Measurements from ENCODE around the gene SLC37A1.

Gene SLC37A1

GRCh38 chr21:42591170-42591869 is 77.7 kb downstream of the SLC37A1 start:
- no peak overlapping the region for H3K4me3 ChIP-seq (ENCODE audit: low read depth, low read length)

GRCh38 chr21:42592156-42592820 is 78.6 kb downstream of the SLC37A1 start:
- H3K4me3 ChIP-seq (ENCODE audit: low read depth, low read length), result no peak overlapping the region

- no peak overlapping the region for H3K4me3 ChIP-seq (ENCODE audit: low read depth, low read length)
These were observed 79.6 kb downstream of the SLC37A1 start for GRCh38 chr21:42593007-42593814.

- H3K4me3 ChIP-seq (ENCODE audit: low read depth, low read length), result no peak overlapping the region
These were observed 81.1 kb downstream of the SLC37A1 start for GRCh38 chr21:42594616-42595282.

DNA sequence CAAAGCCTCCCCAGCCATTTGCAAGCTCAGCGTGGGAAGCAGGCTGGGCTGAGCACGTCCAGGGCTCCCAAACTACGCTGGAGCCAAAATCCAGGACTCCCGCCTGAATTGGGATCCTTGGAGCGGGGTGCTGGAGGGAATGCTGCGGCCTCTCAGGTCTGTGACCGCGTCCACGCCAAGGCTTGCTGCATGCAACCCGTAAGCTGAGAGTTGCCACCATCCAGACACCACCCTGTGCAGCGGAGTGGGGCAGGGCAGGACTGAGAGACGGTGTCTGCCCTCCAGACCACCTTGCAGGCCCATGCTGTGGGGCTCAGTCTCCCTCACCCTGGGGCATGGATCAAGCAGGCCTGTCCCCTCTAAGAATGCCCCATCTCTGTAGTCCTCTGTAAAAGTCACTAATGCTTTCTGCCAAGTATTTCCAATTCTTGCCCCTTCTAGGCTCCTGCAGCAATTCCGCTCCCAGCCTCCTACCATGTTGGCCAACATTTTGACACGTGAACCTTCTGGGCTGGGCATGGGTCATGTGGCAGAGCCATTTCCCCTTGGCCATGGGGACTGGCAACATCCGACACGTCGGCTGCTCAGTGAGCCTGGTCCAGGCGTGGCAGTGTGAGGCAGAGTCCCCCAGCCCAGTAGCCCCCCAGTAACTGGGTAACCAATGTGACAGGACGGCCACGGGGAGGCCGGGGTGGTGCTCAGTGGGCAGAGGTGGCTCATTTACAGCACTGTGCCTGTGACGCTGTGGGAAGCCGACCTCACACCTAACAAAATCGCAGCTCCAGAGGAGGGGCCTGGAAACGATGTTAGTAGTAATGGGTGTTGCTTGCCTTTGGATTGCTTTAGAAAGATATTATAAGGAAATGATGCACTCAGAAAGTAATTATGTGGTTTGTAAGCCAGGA is 81.9 kb downstream of the SLC37A1 start:
- no peak overlapping the region for H3K4me3 ChIP-seq (ENCODE audit: low read depth, low read length)

GRCh38 chr21:42596657-42597056 is 83.0 kb downstream of the SLC37A1 start:
- H3K4me3 ChIP-seq (ENCODE audit: low read depth, low read length), result no peak overlapping the region

DNA sequence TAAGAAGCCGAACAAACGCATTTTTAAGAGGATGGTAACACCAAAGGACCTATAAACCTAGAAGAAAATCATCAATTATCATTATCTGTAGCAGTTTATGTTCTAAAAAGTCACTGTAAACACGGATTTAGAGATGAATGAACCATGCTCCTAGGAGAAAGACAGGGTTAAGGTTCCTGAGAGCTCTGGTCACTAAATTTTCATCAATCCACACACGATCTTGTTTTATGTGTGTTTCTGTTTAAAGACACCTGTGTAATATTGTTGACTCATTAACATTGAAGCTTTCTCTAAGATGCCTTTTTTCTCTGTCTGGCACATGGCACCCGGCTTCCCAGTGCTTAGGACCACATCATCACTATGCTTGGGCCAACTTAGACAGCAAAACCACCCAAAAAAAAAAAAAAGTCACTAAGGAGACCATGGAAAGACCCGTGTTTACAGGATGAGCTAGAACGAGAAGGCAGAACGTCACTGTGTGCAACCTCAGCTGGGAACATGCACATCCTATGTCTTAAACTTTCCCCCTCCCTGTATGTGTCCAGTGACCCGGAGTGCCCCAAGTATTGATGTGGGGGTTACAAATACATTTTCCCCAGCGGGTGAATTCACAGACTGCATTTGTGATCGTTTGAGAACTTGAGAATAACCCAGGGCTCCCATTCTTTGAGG is 84.0 kb downstream of the SLC37A1 start:
- no peak overlapping the region for H3K4me3 ChIP-seq (ENCODE audit: low read depth, low read length)

- no peak overlapping the region for H3K4me3 ChIP-seq (ENCODE audit: low read depth, low read length)
These were observed 84.6 kb downstream of the SLC37A1 start for GRCh38 chr21:42598159-42598735.

DNA sequence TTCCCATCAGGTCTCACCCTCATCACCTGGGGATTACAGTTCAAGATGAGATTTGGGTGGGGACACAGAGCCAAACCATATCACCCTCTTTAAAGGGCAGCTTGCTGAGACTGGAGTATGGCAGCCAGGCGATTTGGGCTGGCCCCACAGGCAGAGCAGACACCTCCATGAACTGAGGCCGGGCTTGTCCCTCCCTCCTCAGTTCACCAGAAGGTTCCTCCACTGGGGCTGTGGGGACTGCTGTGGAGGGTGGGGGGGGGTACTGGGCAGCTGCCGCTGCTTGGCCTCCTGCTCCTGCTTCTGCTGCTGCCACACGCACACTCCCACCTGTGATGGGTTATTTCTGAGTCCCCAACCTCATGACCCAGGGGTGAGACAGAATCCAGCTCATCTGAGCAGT is 85.8 kb downstream of the SLC37A1 start:
- no peak overlapping the region for H3K4me3 ChIP-seq (ENCODE audit: low read depth, low read length)

DNA sequence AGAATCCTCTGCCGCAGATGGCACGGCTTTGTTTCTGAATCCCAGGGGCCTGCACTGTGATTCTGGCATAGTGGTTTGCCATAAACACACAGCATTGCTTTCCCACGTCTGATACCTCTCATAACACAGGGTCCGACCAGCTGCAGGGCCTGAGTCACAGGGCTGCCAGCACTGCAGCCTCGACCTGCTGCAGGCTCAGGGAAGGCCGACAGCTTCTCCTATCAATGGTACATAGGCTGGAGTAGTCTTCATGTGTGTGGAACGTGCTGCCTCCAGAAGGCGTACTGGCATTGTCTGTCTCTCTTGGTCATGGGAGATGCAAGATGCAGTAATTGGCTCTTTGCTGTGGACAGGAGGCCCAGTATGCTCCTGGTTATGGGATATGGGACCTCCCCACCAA is 86.3 kb downstream of the SLC37A1 start:
- H3K4me3 ChIP-seq (ENCODE audit: low read depth, low read length), result no peak overlapping the region

DNA sequence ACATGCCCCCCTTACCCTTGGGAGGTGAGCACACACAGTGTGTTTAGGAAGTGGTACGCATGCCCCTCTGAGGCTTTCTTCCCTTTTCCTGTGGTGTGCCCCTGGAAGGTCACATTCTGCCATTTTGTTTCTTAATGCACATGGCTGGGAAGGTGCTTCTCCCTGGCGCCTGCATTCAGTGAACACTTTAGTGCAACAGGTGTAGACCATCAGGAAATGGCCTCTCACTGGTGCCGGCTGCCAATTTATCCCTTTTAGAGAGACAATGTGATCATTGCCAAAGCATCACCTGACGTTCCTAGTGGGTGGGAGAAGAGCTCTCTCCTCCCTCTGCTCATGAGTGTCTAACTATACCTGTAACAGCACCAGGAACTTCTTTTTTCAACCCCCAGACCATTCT is 88.0 kb downstream of the SLC37A1 start:
- no peak overlapping the region for H3K4me3 ChIP-seq (ENCODE audit: low read depth, low read length)

DNA sequence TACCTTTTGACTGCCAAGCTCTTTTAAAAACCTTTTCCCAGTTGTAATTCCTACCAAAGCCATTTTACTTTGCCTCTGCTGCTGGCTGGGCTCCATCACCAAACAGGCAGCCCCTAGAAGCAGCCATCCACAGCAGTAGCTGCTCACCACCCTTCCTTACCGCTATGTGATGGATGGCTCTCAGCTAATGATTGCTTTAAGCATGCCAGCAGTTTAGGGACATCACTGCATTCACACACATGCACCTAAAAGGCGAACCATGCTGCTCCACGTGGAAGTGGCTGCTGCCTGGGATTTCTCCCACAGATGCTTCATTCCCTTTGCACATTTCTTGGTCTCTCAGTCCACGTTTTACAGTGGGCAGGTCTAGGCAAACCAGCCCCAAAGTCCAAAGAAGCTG is 93.5 kb downstream of the SLC37A1 start:
- H3K4me3 ChIP-seq (ENCODE audit: low read depth, low read length), result no peak overlapping the region

DNA sequence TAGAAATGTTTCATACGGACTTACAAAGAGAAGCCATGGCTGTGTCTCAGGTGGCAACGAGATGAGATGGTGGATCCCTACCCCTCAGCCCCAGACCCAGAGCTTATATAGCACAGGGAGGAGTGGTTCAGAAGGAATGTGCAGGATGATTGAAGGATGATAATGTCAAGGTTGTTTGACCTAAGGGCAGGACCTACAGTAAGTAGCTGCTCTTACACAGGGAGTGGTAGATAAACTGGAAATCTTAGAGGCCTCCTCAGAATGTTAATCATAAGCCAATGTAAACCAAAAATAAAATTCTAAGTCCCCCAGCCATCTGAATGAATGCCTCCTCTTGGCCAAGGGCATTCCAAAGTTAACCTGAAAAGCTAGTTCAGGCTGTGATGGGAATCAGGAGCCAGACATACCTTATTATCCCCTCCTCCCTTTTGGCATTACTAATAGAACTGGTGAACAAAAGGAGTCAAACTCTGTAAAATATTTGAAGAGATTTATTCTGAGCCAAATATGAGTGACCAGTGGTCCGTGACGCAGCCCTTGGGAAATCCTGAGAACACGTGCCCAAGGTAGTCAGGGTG is 94.0 kb downstream of the SLC37A1 start:
- H3K4me3 ChIP-seq (ENCODE audit: low read depth, low read length), result no peak overlapping the region

DNA sequence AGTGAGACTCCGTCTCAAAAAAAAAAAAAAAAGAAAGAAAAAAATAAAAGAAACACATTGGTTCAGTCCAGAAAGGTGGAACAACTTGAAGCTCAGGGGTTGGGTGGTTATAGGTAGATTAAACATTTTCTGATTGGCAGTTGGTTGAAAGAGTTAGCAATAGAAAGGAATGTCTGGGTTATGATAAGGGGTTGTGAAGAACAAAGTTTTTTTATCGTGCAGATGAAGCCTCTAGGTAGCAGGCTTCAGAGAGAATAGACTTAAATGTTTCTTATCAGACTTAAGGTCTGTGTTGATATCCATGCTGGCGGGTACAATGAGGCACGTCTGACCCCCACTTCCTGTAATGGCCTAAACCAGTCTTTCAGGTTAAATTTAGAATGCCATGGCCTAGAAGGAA is 94.8 kb downstream of the SLC37A1 start:
- no peak overlapping the region for H3K4me3 ChIP-seq (ENCODE audit: low read depth, low read length)

GRCh38 chr21:42609811-42610210 is 96.2 kb downstream of the SLC37A1 start:
- no peak overlapping the region for H3K4me3 ChIP-seq (ENCODE audit: low read depth, low read length)

DNA sequence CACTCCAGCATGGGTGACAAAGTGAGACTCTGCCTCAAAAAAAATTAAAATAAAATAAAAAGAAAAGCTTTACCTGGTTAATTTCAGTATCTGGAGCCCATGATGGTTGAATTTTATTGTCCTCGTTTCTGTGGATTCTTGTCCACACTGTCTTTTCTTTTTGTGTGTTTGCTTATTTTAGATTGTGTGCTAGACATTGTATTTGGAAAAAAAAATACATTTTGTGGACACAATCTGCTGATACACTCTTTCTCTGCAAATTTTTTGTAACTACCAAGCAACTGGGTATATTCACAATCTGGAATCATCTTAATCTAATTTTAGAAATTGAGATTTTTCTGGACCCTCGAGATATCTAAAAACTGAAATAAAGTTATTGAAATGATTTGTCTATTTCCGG is 98.2 kb downstream of the SLC37A1 start:
- H3K4me3 ChIP-seq (ENCODE audit: low read depth, low read length), result no peak overlapping the region

DNA sequence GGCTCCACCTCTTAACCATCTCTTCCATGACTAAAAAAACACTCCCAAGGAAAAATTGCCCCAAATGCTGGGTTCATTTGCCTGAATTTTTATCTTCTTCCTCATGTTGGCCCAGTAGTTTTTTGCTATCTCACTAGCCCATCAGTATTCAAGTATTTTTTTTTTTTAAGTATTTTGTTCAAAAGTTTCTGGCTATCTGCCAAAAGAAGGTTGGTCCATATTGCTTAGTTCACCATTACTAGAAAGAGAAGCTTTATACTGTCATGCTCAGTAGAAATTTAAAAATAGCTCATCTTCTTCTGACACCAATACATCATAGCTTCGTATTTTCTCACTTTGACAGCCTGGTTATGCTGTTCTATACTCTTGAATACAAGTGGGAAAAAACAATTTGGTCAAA is 98.7 kb downstream of the SLC37A1 start:
- no peak overlapping the region for H3K4me3 ChIP-seq (ENCODE audit: low read depth, low read length)

DNA sequence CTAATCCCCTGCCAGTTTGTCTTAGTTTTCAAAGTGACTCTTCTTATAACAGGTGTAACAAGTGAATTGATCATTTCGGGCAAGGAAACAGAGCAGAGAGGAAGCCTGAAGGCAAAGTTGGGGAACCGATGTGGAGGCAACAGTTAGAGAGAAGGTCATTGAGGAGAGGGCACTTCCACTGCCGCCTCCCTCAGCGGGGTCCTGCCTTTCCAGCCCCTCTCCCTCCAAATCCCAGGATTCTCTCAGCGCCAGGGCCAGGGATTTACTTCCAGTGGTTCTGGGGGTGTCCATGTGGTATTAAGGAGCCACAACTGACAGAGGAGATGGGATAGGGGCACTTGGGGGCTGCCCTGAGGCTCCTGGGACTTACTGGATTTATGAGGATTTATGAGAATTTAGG is 100.1 kb downstream of the SLC37A1 start:
- no peak overlapping the region for H3K4me3 ChIP-seq (ENCODE audit: low read depth, low read length)

GRCh38 chr21:42614396-42614795 is 100.7 kb downstream of the SLC37A1 start:
- no peak overlapping the region for H3K4me3 ChIP-seq (ENCODE audit: low read depth, low read length)

All from iPS-11a (cell line).